ENCODE data around the gene CSNK1A1L.

Gene CSNK1A1L

GRCh38 chr13:37106642-37107041, 1.2 kb upstream of the CSNK1A1L start:
- DNase-seq (ENCODE audit: low spot score), result no peak

GRCh38 chr13:37102896-37103295, 2.6 kb downstream of the CSNK1A1L start:
- DNase-seq (ENCODE audit: low spot score), result no peak

GRCh38 chr13:37101201-37101600, 4.3 kb downstream of the CSNK1A1L start:
- no peak for DNase-seq (ENCODE audit: low spot score)

GRCh38 chr13:37100731-37101130, 4.7 kb downstream of the CSNK1A1L start:
- no peak for DNase-seq (ENCODE audit: low spot score)

- DNase-seq (ENCODE audit: low spot score), result no peak
Observed at GRCh38 chr13:37097076-37097475, 8.4 kb downstream of the CSNK1A1L start.

- no peak for DNase-seq (ENCODE audit: low spot score)
Observed at GRCh38 chr13:37094840-37095239, 10.6 kb downstream of the CSNK1A1L start.

- no peak for DNase-seq (ENCODE audit: low spot score)
Observed at GRCh38 chr13:37094099-37094498, 11.4 kb downstream of the CSNK1A1L start.

GRCh38 chr13:37091835-37092234, 13.6 kb downstream of the CSNK1A1L start:
- DNase-seq (ENCODE audit: low spot score), result no peak

- no peak for DNase-seq (ENCODE audit: low spot score)
Observed at GRCh38 chr13:37090912-37091311, 14.6 kb downstream of the CSNK1A1L start.

- DNase-seq (ENCODE audit: low spot score), result no peak
Observed at GRCh38 chr13:37089495-37089894, 16.0 kb downstream of the CSNK1A1L start.

- no peak for DNase-seq (ENCODE audit: low spot score)
Observed at GRCh38 chr13:37087486-37087885, 18.0 kb downstream of the CSNK1A1L start.

- DNase-seq (ENCODE audit: low spot score), result no peak
Observed at GRCh38 chr13:37085606-37086005, 19.9 kb downstream of the CSNK1A1L start.

GRCh38 chr13:37076818-37077217, 28.6 kb downstream of the CSNK1A1L start:
- DNase-seq (ENCODE audit: low spot score), result no peak

GRCh38 chr13:37075164-37075563, 30.3 kb downstream of the CSNK1A1L start:
- no peak for DNase-seq (ENCODE audit: low spot score)

GRCh38 chr13:37074703-37075102, 30.8 kb downstream of the CSNK1A1L start:
- DNase-seq (ENCODE audit: low spot score), result no peak

- DNase-seq (ENCODE audit: low spot score), result no peak
Observed at GRCh38 chr13:37072024-37072423, 33.4 kb downstream of the CSNK1A1L start.

- no peak for DNase-seq (ENCODE audit: low spot score)
Observed at GRCh38 chr13:37070956-37071355, 34.5 kb downstream of the CSNK1A1L start.

GRCh38 chr13:37070145-37070695, 35.2 kb downstream of the CSNK1A1L start:
- no peak for DNase-seq (ENCODE audit: low spot score)

GRCh38 chr13:37069597-37070103, 35.8 kb downstream of the CSNK1A1L start:
- no peak for DNase-seq (ENCODE audit: low spot score)

GRCh38 chr13:37068962-37069361, 36.5 kb downstream of the CSNK1A1L start:
- no peak for DNase-seq (ENCODE audit: low spot score)

- DNase-seq (ENCODE audit: low spot score), result no peak
Observed at GRCh38 chr13:37067874-37068273, 37.6 kb downstream of the CSNK1A1L start.

GRCh38 chr13:37065890-37066526, 39.5 kb downstream of the CSNK1A1L start:
- no peak for DNase-seq (ENCODE audit: low spot score)

- no peak for DNase-seq (ENCODE audit: low spot score)
Observed at GRCh38 chr13:37059848-37060192, 45.6 kb downstream of the CSNK1A1L start.
